Forelimb muscle (tissue), 1 donor: Measurements from ENCODE around the gene USP17L18. TPM values are rescaled to one million over a fixed set of nuclear protein-coding genes. Genes with fewer than 3 reads are reported as not detected.
"Not testable (repeated sequence)": the region's sequence is repeated elsewhere in the genome, so short reads cannot be mapped to it uniquely, and the experiment has no call there.

ENCODE experiments used
- DNase-seq: peaks from one replicate; pipeline ENCODE4 v3.0.0-alpha.2; 2013; ENCODE audit warnings: low read depth
- polyA plus RNA-seq: library from polyadenylated mRNA; unstranded; fragments of 120-200 nt; gene quantifications from one replicate; pipeline ENCODE4 v1.2.1, GENCODE V29; 2013; ENCODE audit not compliant: insufficient read length

Gene USP17L18
- polyA plus RNA-seq, result not detected

GRCh38 chr4:9247953-9248680, at the start of gene USP17L18:
Gene USP17L18, plus strand, starts transcription at chr4:9248630. Its CDS starts 0 bp downstream, at chr4:9248630.
- DNase-seq, result not testable (repeated sequence)

GRCh38 chr4:9210357-9210756, 38.1 kb upstream of the USP17L18 start, which contains the start of gene USP17L10:
Gene USP17L10, plus strand, starts transcription at chr4:9210657. Its CDS starts 0 bp downstream, at chr4:9210657.
- DNase-seq, result not testable (repeated sequence)

GRCh38 chr4:9214701-9215100, 33.7 kb upstream of the USP17L18 start:
- DNase-seq, result not testable (repeated sequence)

- DNase-seq, result not testable (repeated sequence)
Observed at GRCh38 chr4:9215105-9215504, 33.3 kb upstream of the USP17L18 start, which contains the start of gene USP17L11. Gene USP17L11, plus strand, starts transcription at chr4:9215405. Its CDS starts 0 bp downstream, at chr4:9215405.

- not testable (repeated sequence) for DNase-seq
Observed at GRCh38 chr4:9219852-9220251, 28.6 kb upstream of the USP17L18 start, which contains the start of gene USP17L12. Gene USP17L12, plus strand, starts transcription at chr4:9220152. Its CDS starts 0 bp downstream, at chr4:9220152.

- DNase-seq, result not testable (repeated sequence)
Observed at GRCh38 chr4:9224596-9224995, 23.8 kb upstream of the USP17L18 start, which contains the start of gene USP17L13. Gene USP17L13, plus strand, starts transcription at chr4:9224896. Its CDS starts 0 bp downstream, at chr4:9224896.

GRCh38 chr4:9230249-9230648, 18.2 kb upstream of the USP17L18 start:
- DNase-seq, result not testable (repeated sequence)

- DNase-seq, result not testable (repeated sequence)
Observed at GRCh38 chr4:9234085-9234484, 14.3 kb upstream of the USP17L18 start, which contains the start of gene USP17L15. Gene USP17L15, plus strand, starts transcription at chr4:9234385. Its CDS starts 0 bp downstream, at chr4:9234385.

- DNase-seq, result not testable (repeated sequence)
Observed at GRCh38 chr4:9238461-9238860, 10.0 kb upstream of the USP17L18 start.

GRCh38 chr4:9243579-9243978, 4.9 kb upstream of the USP17L18 start, which contains the start of gene USP17L17:
Gene USP17L17, plus strand, starts transcription at chr4:9243879. Its CDS starts 0 bp downstream, at chr4:9243879.
- DNase-seq, result not testable (repeated sequence)

GRCh38 chr4:9253078-9253477, 4.6 kb downstream of the USP17L18 start, which contains the start of gene USP17L19:
Gene USP17L19, plus strand, starts transcription at chr4:9253378. Its CDS starts 0 bp downstream, at chr4:9253378.
- DNase-seq, result not testable (repeated sequence)

- DNase-seq, result not testable (repeated sequence)
Observed at GRCh38 chr4:9257824-9258223, 9.4 kb downstream of the USP17L18 start, which contains the start of gene USP17L20. Gene USP17L20, plus strand, starts transcription at chr4:9258124. Its CDS starts 0 bp downstream, at chr4:9258124.

GRCh38 chr4:9262572-9262971, 14.1 kb downstream of the USP17L18 start, which contains the start of gene USP17L21:
Gene USP17L21, plus strand, starts transcription at chr4:9262872. Its CDS starts 0 bp downstream, at chr4:9262872.
- not testable (repeated sequence) for DNase-seq

- DNase-seq, result not testable (repeated sequence)
Observed at GRCh38 chr4:9267319-9267718, 18.9 kb downstream of the USP17L18 start, which contains the start of gene USP17L22. Gene USP17L22, plus strand, starts transcription at chr4:9267619. Its CDS starts 0 bp downstream, at chr4:9267619.

GRCh38 chr4:9271719-9272118, 23.3 kb downstream of the USP17L18 start:
- not testable (repeated sequence) for DNase-seq

Other genes with a start within 250 kb of the USP17L18 start
- gene FAM90A26, start 78.2 kb upstream of the USP17L18 start, polyA plus RNA-seq, result 0.06 TPM
- not detected for gene USP17L10, start 38.0 kb upstream of the USP17L18 start, polyA plus RNA-seq
- not detected for gene USP17L11, start 33.2 kb upstream of the USP17L18 start, polyA plus RNA-seq
- gene USP17L12, start 28.5 kb upstream of the USP17L18 start, polyA plus RNA-seq, result not detected
- not detected for gene USP17L13, start 23.7 kb upstream of the USP17L18 start, polyA plus RNA-seq
- gene USP17L15, start 14.2 kb upstream of the USP17L18 start, polyA plus RNA-seq, result not detected
- gene USP17L17, start 4.8 kb upstream of the USP17L18 start, polyA plus RNA-seq, result not detected
- not detected for gene USP17L19, start 4.7 kb downstream of the USP17L18 start, polyA plus RNA-seq
- gene USP17L20, start 9.5 kb downstream of the USP17L18 start, polyA plus RNA-seq, result not detected
- not detected for gene USP17L21, start 14.2 kb downstream of the USP17L18 start, polyA plus RNA-seq
- not detected for gene USP17L22, start 19.0 kb downstream of the USP17L18 start, polyA plus RNA-seq
- not detected for gene USP17L24, start 76.5 kb downstream of the USP17L18 start, polyA plus RNA-seq
- gene USP17L25, start 81.3 kb downstream of the USP17L18 start, polyA plus RNA-seq, result not detected
- gene USP17L26, start 86.0 kb downstream of the USP17L18 start, polyA plus RNA-seq, result not detected
- not detected for gene USP17L5, start 90.8 kb downstream of the USP17L18 start, polyA plus RNA-seq
- gene USP17L27, start 95.5 kb downstream of the USP17L18 start, polyA plus RNA-seq, result not detected
- not detected for gene USP17L28, start 100.3 kb downstream of the USP17L18 start, polyA plus RNA-seq
- not detected for gene USP17L29, start 105.0 kb downstream of the USP17L18 start, polyA plus RNA-seq
- not detected for gene USP17L30, start 114.5 kb downstream of the USP17L18 start, polyA plus RNA-seq
- not detected for gene DEFB131A, start 195.8 kb downstream of the USP17L18 start, polyA plus RNA-seq